ENCODE results near the gene DCBLD2.

The DCBLD2 gene

GRCh38 chr3:98763819-98764418, 137.6 kb downstream of the DCBLD2 start:
- DNase-seq, result no peak

- no peak for DNase-seq
These were observed 138.4 kb downstream of the DCBLD2 start, which contains the start of gene ST3GAL6 for GRCh38 chr3:98763076-98763475. TSS of gene ST3GAL6 (plus strand) at chr3:98763340. CDS start at chr3:98768441, 5,101 bp downstream.

GRCh38 chr3:98761643-98762229, 139.8 kb downstream of the DCBLD2 start:
- no peak for DNase-seq

- DNase-seq, result no peak
These were observed 141.9 kb downstream of the DCBLD2 start for GRCh38 chr3:98759629-98760028.

- DNase-seq, result no peak
These were observed 145.9 kb downstream of the DCBLD2 start for GRCh38 chr3:98755601-98756000.

GRCh38 chr3:98754483-98754882, 147.0 kb downstream of the DCBLD2 start:
- DNase-seq, result no peak

- no peak for DNase-seq
These were observed 151.1 kb downstream of the DCBLD2 start for GRCh38 chr3:98750276-98750919.

GRCh38 chr3:98746882-98747281, 154.6 kb downstream of the DCBLD2 start:
- no peak for DNase-seq

GRCh38 chr3:98746122-98746521, 155.4 kb downstream of the DCBLD2 start:
- DNase-seq, result no peak
